ENCODE measurements around the gene QRSL1. TPM values are rescaled to one million over a fixed set of nuclear protein-coding genes. Genes with fewer than 3 reads are reported as not detected.

The QRSL1 gene
- total and polyA plus RNA-seq, 2 donors (not counting 3 experiments of a cell fraction or from before 2014, with no cell fraction given): 4.3 to 11.3 TPM

DNA sequence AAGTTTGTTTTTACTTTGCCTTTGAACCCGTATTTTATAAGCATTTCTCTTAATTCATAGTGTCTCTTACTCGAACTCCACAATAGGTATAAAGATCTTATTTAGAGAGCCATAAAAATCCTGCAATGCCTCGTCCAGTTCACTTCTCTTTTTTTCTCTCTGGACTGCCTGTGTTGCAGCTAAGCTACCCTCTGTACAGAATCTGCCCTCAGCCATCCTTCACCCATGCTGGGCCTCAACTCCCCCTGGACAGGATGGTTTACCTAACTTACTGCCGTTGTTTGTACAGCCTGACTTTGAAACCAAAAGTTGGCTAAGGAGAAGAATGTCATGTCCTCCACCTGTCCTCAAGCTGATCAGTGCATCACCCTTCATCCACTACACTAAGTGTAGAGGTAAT, 10.4 kb downstream of the QRSL1 start:
- TF ChIP-seq MYC (IDR thresholded peaks at IDR 0.05; ENCODE audit: low read depth, low read length) (no peak), JUN (IDR thresholded peaks at IDR 0.05; ENCODE audit: borderline replicate concordance, insufficient read depth, insufficient read length, low read depth) (no peak), FOS (IDR thresholded peaks at IDR 0.05; ENCODE audit: borderline replicate concordance, insufficient read depth, low read length) (no peak), POLR2AphosphoS5 (IDR thresholded peaks at IDR 0.05; ENCODE audit: insufficient read depth, low read depth, low read length) (no peak), GATA2 (IDR thresholded peaks at IDR 0.05; ENCODE audit: insufficient read depth, insufficient read length, low read depth, low read length) (no peak), EZH2 (IDR thresholded peaks at IDR 0.05; ENCODE audit: borderline replicate concordance, low read depth, low read length, severe bottlenecking) (no peak), POLR2A (IDR thresholded peaks at IDR 0.05; ENCODE audit: low read depth, low read length) (no peak)
- TF ChIP-seq, protein P1, sequence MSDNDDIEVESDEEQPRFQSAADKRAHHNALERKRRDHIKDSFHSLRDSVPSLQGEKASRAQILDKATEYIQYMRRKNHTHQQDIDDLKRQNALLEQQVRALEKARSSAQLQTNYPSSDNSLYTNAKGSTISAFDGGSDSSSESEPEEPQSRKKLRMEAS (IDR thresholded peaks at IDR 0.05; ENCODE audit: insufficient read depth, insufficient read length): no peak
- TF ChIP-seq, protein P2, sequence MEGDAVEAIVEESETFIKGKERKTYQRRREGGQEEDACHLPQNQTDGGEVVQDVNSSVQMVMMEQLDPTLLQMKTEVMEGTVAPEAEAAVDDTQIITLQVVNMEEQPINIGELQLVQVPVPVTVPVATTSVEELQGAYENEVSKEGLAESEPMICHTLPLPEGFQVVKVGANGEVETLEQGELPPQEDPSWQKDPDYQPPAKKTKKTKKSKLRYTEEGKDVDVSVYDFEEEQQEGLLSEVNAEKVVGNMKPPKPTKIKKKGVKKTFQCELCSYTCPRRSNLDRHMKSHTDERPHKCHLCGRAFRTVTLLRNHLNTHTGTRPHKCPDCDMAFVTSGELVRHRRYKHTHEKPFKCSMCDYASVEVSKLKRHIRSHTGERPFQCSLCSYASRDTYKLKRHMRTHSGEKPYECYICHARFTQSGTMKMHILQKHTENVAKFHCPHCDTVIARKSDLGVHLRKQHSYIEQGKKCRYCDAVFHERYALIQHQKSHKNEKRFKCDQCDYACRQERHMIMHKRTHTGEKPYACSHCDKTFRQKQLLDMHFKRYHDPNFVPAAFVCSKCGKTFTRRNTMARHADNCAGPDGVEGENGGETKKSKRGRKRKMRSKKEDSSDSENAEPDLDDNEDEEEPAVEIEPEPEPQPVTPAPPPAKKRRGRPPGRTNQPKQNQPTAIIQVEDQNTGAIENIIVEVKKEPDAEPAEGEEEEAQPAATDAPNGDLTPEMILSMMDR (IDR thresholded peaks at IDR 0.05; ENCODE audit: extremely low read depth in 1 of 2, insufficient read depth in 1 of 2, low read depth in 1 of 2, low read length in 2 of 2): no peak
- intact Hi-C loops (cut with micrococcal nuclease) (no loop called here), dilution Hi-C loops (cut with MboI; ENCODE audit: extremely low pct_ligation_motif_present, low sequenced_read_pairs) (no loop called here)
- DNase-seq (ENCODE audit: low read depth, low spot score) (no peak), FAIRE-seq (no peak)
- Histone ChIP-seq H3K9me3 (replicated peaks; ENCODE audit: control insufficient read depth, insufficient read depth, low read length) (no peaks in the 10 kb centered on the region), H3K27me3 (ENCODE audit: control insufficient read depth in 2 of 2, insufficient read depth in 2 of 2, low read length in 2 of 2) (no peaks in the 10 kb centered on the region), H3K4me3 (replicated peaks in 1 of 3; ENCODE audit: insufficient read depth in 1 of 3, low read depth in 1 of 3, low read length in 3 of 3) (no peak overlapping the region), H3K9me1 (replicated peaks; ENCODE audit: control insufficient read depth, extremely low read depth, insufficient read depth, low read length) (no peaks in the 10 kb centered on the region), H2AFZ (ENCODE audit: low read depth, low read length) (no peak overlapping the region), H3K4me1 (ENCODE audit: control insufficient read depth, extremely low read depth, insufficient read depth, low read length) (peaks cover 3% of the 10 kb centered on the region), H3K9ac (replicated peaks; ENCODE audit: extremely low read depth, insufficient read depth, low read length) (no peak overlapping the region), H3K27ac (ENCODE audit: insufficient read depth, low read depth, low read length) (no peak overlapping the region), H4K20me1 (replicated peaks; ENCODE audit: control insufficient read depth, extremely low read depth, insufficient read depth, low read length) (no peaks in the 10 kb centered on the region), H3K79me2 (ENCODE audit: control insufficient read depth, insufficient read depth, low read length) (peaks cover 9% of the 10 kb centered on the region), H3K4me2 (ENCODE audit: insufficient read depth, low read length) (no peak overlapping the region), H3K36me3 (ENCODE audit: control insufficient read depth in 2 of 2, extremely low read depth in 1 of 2, insufficient read depth in 2 of 2, low read length in 2 of 2) (peaks cover 4 to 5% of the 10 kb centered on the region in 2 experiments)
- ChIA-PET POLR2A (no interaction called here), CTCF (no interaction called here)
- BruUV-seq (replicated peaks): no TSS peak

All from endothelial cell of umbilical vein (primary cell).